Suprapubic skin (tissue), 4 donors: Measurements from ENCODE around the gene NDC1. TPM values are rescaled to one million over a fixed set of nuclear protein-coding genes. Genes with fewer than 3 reads are reported as not detected.

ENCODE experiments used
- DNase-seq, 2 donors: peaks; one replicate each; pipeline ENCODE4 v3.0.0-alpha.2; 2019; ENCODE audit warnings: low spot score in 2 of 2
- H3K27ac ChIP-seq: fragments of 200-600 bp; sonication (generic); one replicate; pipeline ENCODE4 v1.5.1; 2019
- H3K27me3 ChIP-seq: fragments of 200-600 bp; sonication (generic); one replicate; pipeline ENCODE4 v1.5.1; 2019
- H3K36me3 ChIP-seq: fragments of 200-600 bp; sonication (generic); one replicate; pipeline ENCODE4 v1.5.1; 2019
- H3K4me1 ChIP-seq: fragments of 200-600 bp; sonication (generic); one replicate; pipeline ENCODE4 v1.5.1; 2019
- H3K4me3 ChIP-seq: fragments of 200-600 bp; sonication (generic); one replicate; pipeline ENCODE4 v1.5.1; 2019; ENCODE audit warnings: mild to moderate bottlenecking
- H3K9me3 ChIP-seq: fragments of 200-600 bp; sonication (generic); one replicate; pipeline ENCODE4 v1.5.1; 2019
- CTCF ChIP-seq, 2 donors: fragments of 200-600 bp in 1 of 2; fragments of 450-650 bp in 1 of 2; sonication (generic) in 1 of 2; IDR thresholded peaks; one replicate each; pipeline ENCODE4 v1.5.1; 2016 to 2019; ENCODE audit warnings: antibody characterized with exemption in 2 of 2, mild to moderate bottlenecking in 1 of 2, moderate library complexity in 1 of 2
- EP300 ChIP-seq: sonication (generic); formaldehyde crosslinking; IDR thresholded peaks from one replicate; pipeline ENCODE4 v1.6.1; 2017; ENCODE audit warnings: antibody characterized with exemption
- POLR2A ChIP-seq, 2 donors: fragments of 450-650 bp; IDR thresholded peaks; one replicate each; pipeline ENCODE4 v1.6.1; 2017; ENCODE audit warnings: antibody characterized with exemption in 2 of 2, mild to moderate bottlenecking in 2 of 2, moderate library complexity in 2 of 2
- POLR2AphosphoS5 ChIP-seq, 3 donors: sonication (generic); formaldehyde crosslinking; IDR thresholded peaks; one replicate each; pipeline ENCODE4 v1.6.1; 2017; ENCODE audit warnings: antibody characterized with exemption in 3 of 3
- WGBS: methylation state at CpG from one replicate; pipeline ENCODE4 v1.1.5; 2018; 5-methylcytosine and 5-hydroxymethylcytosine counted together
- total RNA-seq, 4 donors: library from RNA; depleted of rRNA; stranded (reverse); fragments of >200 nt; gene quantifications; one replicate each; pipeline ENCODE4 v1.1.0, GENCODE V29; 2016

The NDC1 gene
- total RNA-seq, 4 donors from 2014 or later: 13.5 to 19.4 (median 15.1) TPM

- 97% methylated on average over 1 of the region's 1 CpG for WGBS
- Histone ChIP-seq H3K9me3 (no peaks in the 10 kb centered on the region), H3K4me3 (no peak overlapping the region), H3K27ac (no peak overlapping the region), H3K36me3 (peaks cover 12% of the 10 kb centered on the region), H3K4me1 (no peaks in the 10 kb centered on the region), H3K27me3 (no peaks in the 10 kb centered on the region)
- TF ChIP-seq POLR2AphosphoS5 (IDR thresholded peaks at IDR 0.05) (no peak), POLR2A (IDR thresholded peaks at IDR 0.05) (no peak), EP300 (no peak), CTCF (IDR thresholded peaks at IDR 0.05) (no peak)
- DNase-seq: no peak
Measured at GRCh38 chr1:53777272-53777671, 60.8 kb downstream of the NDC1 start.

GRCh38 chr1:53771648-53772047 lies 66.4 kb downstream of the NDC1 start:
- H3K27me3 ChIP-seq: no peaks in the 10 kb centered on the region
- H3K4me1 ChIP-seq: no peaks in the 10 kb centered on the region
- WGBS: 86% methylated on average over 2 of the region's 2 CpGs
- H3K36me3 ChIP-seq: peaks cover 23% of the 10 kb centered on the region
- DNase-seq: no peak
- TF ChIP-seq POLR2AphosphoS5 (IDR thresholded peaks at IDR 0.05) (no peak), POLR2A (IDR thresholded peaks at IDR 0.05) (no peak), EP300 (no peak), CTCF (IDR thresholded peaks at IDR 0.05) (no peak)
- no peaks in the 10 kb centered on the region for H3K9me3 ChIP-seq
- H3K4me3 ChIP-seq: no peak overlapping the region
- H3K27ac ChIP-seq: no peak overlapping the region

GRCh38 chr1:53769780-53770179 lies 68.3 kb downstream of the NDC1 start:
- H3K27me3 ChIP-seq: no peaks in the 10 kb centered on the region
- no peaks in the 10 kb centered on the region for H3K9me3 ChIP-seq
- TF ChIP-seq POLR2AphosphoS5 (IDR thresholded peaks at IDR 0.05): no peak
- TF ChIP-seq CTCF (IDR thresholded peaks at IDR 0.05): no peak
- TF ChIP-seq POLR2A (IDR thresholded peaks at IDR 0.05): no peak
- no peak for TF ChIP-seq EP300
- no peak overlapping the region for H3K4me3 ChIP-seq
- WGBS: 95% methylated on average over 1 of the region's 1 CpG
- H3K4me1 ChIP-seq: no peaks in the 10 kb centered on the region
- no peak overlapping the region for H3K27ac ChIP-seq
- H3K36me3 ChIP-seq: peaks cover 23% of the 10 kb centered on the region
- no peak for DNase-seq

GRCh38 chr1:53769184-53769583 lies 68.9 kb downstream of the NDC1 start:
- H3K4me3 ChIP-seq: no peak overlapping the region
- no peak overlapping the region for H3K27ac ChIP-seq
- DNase-seq: no peak
- WGBS: 97% methylated on average over 1 of the region's 1 CpG
- H3K9me3 ChIP-seq: no peaks in the 10 kb centered on the region
- H3K4me1 ChIP-seq: no peaks in the 10 kb centered on the region
- H3K27me3 ChIP-seq: no peaks in the 10 kb centered on the region
- peaks cover 23% of the 10 kb centered on the region for H3K36me3 ChIP-seq
- no peak for TF ChIP-seq CTCF (IDR thresholded peaks at IDR 0.05)
- TF ChIP-seq EP300: no peak
- TF ChIP-seq POLR2AphosphoS5 (IDR thresholded peaks at IDR 0.05): no peak
- no peak for TF ChIP-seq POLR2A (IDR thresholded peaks at IDR 0.05)

- H3K27ac ChIP-seq: no peak overlapping the region
- TF ChIP-seq CTCF (IDR thresholded peaks at IDR 0.05) (no peak), EP300 (no peak), POLR2A (IDR thresholded peaks at IDR 0.05) (no peak), POLR2AphosphoS5 (IDR thresholded peaks at IDR 0.05) (no peak)
- no peaks in the 10 kb centered on the region for H3K27me3 ChIP-seq
- H3K36me3 ChIP-seq: peaks cover 18% of the 10 kb centered on the region
- H3K4me3 ChIP-seq: peak overlapping the region; percentile 5
- no peak for DNase-seq
- no peaks in the 10 kb centered on the region for H3K9me3 ChIP-seq
- 18% methylated on average over 3 of the region's 3 CpGs for WGBS
- H3K4me1 ChIP-seq: no peaks in the 10 kb centered on the region
Measured at GRCh38 chr1:53766831-53767405, 71.2 kb downstream of the NDC1 start.
